ENCODE results near the gene PPP1R14B. TPM values are rescaled to one million over a fixed set of nuclear protein-coding genes. Genes with fewer than 3 reads are reported as not detected.
A peak's percentile ranks its signal among the peaks of the same experiment; 100 is the strongest.

Gene PPP1R14B
- total RNA-seq, 4 donors from 2014 or later: 144 to 444 (median 237) TPM

DNA sequence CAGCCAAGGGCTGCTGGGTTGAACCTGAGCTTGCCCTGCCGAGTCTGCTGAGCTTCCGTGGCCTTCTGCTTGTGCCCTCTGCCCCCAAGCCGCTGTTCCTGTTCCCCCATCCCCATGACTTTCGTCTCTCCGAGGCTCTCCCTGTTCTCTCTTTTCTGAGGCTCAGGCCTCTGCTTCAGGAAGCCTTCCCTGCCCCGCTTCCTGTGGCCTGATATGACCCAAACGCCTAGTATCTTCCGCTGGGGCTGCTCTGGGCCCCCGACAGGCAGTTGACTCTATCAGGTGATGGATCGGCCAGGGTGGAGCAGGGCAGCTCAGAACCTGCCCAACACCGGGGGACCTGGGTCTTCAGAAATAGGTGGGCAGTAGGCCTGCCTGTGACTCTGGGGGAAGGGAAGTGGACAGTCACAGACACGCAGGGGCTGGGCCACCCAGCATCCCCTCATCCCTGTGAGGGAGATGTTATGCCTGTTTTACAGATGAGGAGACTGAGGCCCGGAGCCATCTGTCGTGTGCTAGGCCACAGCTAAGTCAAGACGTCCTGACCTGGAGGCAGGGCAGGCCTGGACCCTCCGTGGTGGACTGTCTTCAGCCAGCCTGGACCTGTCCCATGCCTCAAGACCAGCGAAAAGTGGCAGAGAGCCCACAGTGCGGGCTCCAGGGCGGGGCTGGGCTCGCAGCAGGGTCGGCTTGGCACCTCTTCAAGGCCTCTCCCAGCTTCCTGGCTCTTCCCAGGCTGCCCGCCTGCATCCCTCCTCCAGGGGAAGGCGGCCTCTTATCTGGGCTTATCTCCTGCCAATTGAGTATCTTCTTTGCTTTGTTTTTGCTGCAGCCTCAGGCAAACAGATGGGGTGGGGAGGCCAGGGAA is 21.5 kb upstream of the PPP1R14B start:
- H3K4me3 ChIP-seq: peak overlapping the region; percentile 82 to 98 (median 92)
- no peaks in the 10 kb centered on the region for H3K9me3 ChIP-seq
- peak overlapping the region; percentile 94 to 99 (median 98) for H3K27ac ChIP-seq
- no peaks in the 10 kb centered on the region for H3K27me3 ChIP-seq
- in situ Hi-C loops (cut with MboI; ENCODE audit: low sequenced_read_pairs in 4 of 4): no loop called here
- TF ChIP-seq, protein P1, sequence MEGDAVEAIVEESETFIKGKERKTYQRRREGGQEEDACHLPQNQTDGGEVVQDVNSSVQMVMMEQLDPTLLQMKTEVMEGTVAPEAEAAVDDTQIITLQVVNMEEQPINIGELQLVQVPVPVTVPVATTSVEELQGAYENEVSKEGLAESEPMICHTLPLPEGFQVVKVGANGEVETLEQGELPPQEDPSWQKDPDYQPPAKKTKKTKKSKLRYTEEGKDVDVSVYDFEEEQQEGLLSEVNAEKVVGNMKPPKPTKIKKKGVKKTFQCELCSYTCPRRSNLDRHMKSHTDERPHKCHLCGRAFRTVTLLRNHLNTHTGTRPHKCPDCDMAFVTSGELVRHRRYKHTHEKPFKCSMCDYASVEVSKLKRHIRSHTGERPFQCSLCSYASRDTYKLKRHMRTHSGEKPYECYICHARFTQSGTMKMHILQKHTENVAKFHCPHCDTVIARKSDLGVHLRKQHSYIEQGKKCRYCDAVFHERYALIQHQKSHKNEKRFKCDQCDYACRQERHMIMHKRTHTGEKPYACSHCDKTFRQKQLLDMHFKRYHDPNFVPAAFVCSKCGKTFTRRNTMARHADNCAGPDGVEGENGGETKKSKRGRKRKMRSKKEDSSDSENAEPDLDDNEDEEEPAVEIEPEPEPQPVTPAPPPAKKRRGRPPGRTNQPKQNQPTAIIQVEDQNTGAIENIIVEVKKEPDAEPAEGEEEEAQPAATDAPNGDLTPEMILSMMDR (IDR thresholded peaks at IDR 0.05 in 4 of 5, conservative IDR thresholded peaks at IDR 0.05 in 1 of 5): no peak
- TF ChIP-seq POLR2A (IDR thresholded peaks at IDR 0.05): no peak
- DNase-seq: peak in 1 of 2 donors; percentile 44
- no peak for ATAC-seq
- intact Hi-C loops (cut with DNase I; ENCODE audit: low total_unique reads): no loop called here
- H3K36me3 ChIP-seq: peaks cover 0 to 15% of the 10 kb centered on the region in 2 donors
- H3K4me1 ChIP-seq: peaks cover 22% of the 10 kb centered on the region in 2 donors

DNA sequence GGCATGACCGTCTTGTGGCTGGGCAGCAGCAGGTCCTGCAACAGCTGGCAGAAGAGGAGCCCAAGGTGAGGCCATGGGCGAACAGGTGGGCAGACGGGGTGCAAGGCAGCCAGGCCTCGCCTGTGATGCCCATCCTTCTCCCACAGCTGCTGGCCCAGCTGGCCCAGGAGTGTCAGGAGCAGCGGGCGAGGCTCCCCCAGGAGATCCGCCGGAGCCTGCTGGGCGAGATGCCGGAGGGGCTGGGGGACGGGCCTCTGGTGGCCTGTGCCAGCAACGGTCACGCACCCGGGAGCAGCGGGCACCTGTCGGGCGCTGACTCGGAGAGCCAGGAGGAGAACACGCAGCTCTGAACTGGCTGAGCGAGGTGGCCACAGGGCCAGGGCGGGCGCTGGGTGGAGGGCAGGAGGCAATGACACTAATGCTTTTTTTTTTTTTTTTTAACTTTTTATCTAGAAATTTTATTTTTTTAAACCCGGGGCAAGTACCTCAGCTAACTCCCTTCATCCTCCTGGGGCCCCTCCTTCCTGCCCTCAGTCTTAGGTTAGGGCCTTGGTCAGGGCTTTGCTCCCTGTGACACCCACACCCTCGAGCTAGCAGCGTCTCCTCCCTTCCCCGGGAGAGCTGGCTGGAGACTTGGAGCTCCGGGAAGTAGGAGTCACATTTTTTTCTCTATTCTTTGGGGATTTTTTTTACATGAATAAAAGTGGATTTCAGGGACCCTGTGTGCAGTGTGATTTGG is 20.6 kb upstream of the PPP1R14B start:
- H3K27ac ChIP-seq: peak overlapping the region; percentile 94 to 99 (median 98)

DNA sequence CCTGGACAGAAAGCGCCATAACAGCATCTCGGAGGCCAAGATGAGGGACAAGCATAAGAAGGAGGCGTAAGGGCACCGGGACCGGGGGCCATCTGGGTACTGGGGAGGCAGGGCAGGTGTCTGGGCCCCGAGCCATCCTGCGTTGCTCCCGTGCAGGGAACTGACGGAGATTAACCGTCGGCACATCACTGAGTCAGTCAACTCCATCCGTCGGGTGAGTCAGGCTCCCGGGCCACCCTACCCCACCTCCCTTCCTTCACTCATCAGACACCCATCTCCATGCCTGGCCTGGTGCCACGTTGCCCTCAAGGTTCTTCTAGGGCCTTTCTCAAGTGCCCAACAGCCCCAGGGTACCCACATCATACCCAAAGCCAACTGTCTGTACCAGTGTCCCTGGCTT is 19.6 kb upstream of the PPP1R14B start:
- TF ChIP-seq, protein P1 (IDR thresholded peaks at IDR 0.05 in 4 of 5, conservative IDR thresholded peaks at IDR 0.05 in 1 of 5): no peak
- no peak for TF ChIP-seq POLR2A (IDR thresholded peaks at IDR 0.05)
- H3K36me3 ChIP-seq: peaks cover 0 to 24% of the 10 kb centered on the region in 2 donors
- no peaks in the 10 kb centered on the region for H3K9me3 ChIP-seq
- in situ Hi-C loops (cut with MboI; ENCODE audit: low sequenced_read_pairs in 4 of 4): no loop called here
- no peak overlapping the region for H3K4me3 ChIP-seq
- ATAC-seq (no peak), DNase-seq (no peak)
- no peak overlapping the region for H3K27ac ChIP-seq
- H3K27me3 ChIP-seq: no peaks in the 10 kb centered on the region
- intact Hi-C loops (cut with DNase I; ENCODE audit: low total_unique reads): no loop called here
- peaks cover 14 to 16% of the 10 kb centered on the region in 2 donors for H3K4me1 ChIP-seq

More for the DNA sequence above, 20.6 kb upstream of the PPP1R14B start:
- no peak for TF ChIP-seq POLR2A (IDR thresholded peaks at IDR 0.05)
- TF ChIP-seq, protein P1 (IDR thresholded peaks at IDR 0.05 in 4 of 5, conservative IDR thresholded peaks at IDR 0.05 in 1 of 5): no peak
- DNase-seq (no peak), ATAC-seq (no peak)
- H3K4me1 ChIP-seq: peaks cover 21 to 22% of the 10 kb centered on the region in 2 donors
- in situ Hi-C loops (cut with MboI; ENCODE audit: low sequenced_read_pairs in 4 of 4): no loop called here
- peaks cover 0 to 24% of the 10 kb centered on the region in 2 donors for H3K36me3 ChIP-seq
- H3K4me3 ChIP-seq: no peak overlapping the region
- no peaks in the 10 kb centered on the region for H3K27me3 ChIP-seq
- intact Hi-C loops (cut with DNase I; ENCODE audit: low total_unique reads): no loop called here
- H3K9me3 ChIP-seq: no peaks in the 10 kb centered on the region

DNA sequence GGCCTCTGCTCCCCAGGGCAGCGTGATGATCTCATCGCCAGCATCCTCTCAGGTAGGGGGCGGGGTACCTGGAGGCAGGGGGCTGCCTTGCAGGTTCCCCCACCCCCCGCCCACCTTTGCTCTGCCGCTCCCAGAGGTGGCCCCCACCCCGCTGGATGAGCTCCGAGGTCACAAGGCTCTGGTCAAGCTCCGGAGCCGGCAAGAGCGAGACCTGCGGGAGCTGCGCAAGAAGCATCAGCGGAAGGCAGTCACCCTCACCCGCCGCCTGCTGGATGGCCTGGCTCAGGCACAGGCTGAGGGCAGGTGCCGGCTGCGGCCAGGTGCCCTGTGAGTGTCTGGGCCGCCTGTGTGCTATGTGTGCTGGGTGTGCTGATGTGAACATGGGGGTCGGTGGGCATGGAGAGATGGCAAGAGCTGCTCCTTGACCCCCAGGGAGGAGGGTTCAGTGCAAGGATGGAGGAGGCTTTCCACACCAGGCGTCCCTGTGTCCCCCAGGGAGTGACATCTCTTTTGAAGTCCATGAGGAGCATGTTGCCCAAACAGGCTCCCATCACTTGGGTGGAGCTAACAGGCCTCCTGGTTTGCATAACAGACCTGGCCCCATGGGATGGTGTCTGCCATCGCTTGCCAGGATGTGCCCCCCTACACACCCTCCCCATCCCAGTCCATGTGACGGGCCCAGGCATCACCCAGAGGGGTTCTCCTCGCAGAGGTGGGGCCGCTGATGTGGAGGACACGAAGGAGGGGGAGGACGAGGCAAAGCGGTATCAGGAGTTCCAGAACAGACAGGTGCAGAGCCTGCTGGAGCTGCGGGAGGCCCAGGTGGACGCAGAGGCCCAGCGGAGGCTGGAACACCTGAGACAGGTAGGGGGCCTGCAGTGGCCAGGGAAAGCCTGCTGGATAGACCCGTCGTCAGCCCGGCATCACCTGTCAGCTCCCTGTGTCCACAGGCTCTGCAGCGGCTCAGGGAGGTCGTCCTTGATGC is 18.7 kb upstream of the PPP1R14B start:
- peaks cover 0 to 24% of the 10 kb centered on the region in 2 donors for H3K36me3 ChIP-seq
- no peak for TF ChIP-seq POLR2A (IDR thresholded peaks at IDR 0.05)
- TF ChIP-seq, protein P1 (IDR thresholded peaks at IDR 0.05 in 4 of 5, conservative IDR thresholded peaks at IDR 0.05 in 1 of 5): no peak
- H3K27me3 ChIP-seq: no peaks in the 10 kb centered on the region
- DNase-seq (no peak), ATAC-seq (no peak)
- peaks cover 14 to 16% of the 10 kb centered on the region in 2 donors for H3K4me1 ChIP-seq
- in situ Hi-C loops (cut with MboI; ENCODE audit: low sequenced_read_pairs in 4 of 4): no loop called here
- H3K9me3 ChIP-seq: no peaks in the 10 kb centered on the region
- H3K4me3 ChIP-seq: no peak overlapping the region
- intact Hi-C loops (cut with DNase I; ENCODE audit: low total_unique reads): no loop called here
- no peak overlapping the region for H3K27ac ChIP-seq

All from gastrocnemius medialis (tissue), 4 donors.